Astrocyte (in vitro differentiated cells and primary cell): Measurements from ENCODE around the gene AFF3.

Experiments
- CTCF ChIP-seq: IDR thresholded peaks from 2 replicates; pipeline ENCODE4 v1.5.1; 2011; ENCODE audit warnings: low read depth, mild to moderate bottlenecking, inconsistent platforms, low read length, moderate library complexity; ENCODE audit not compliant: insufficient read depth
- EZH2 ChIP-seq: IDR thresholded peaks from 2 replicates; pipeline ENCODE4 v1.6.1; 2012; ENCODE audit warnings: mild to moderate bottlenecking, low read length, inconsistent platforms; ENCODE audit not compliant: insufficient read depth

- TF ChIP-seq CTCF, result no peak
- TF ChIP-seq EZH2, result no peak
Measured at GRCh38 chr2:100178864-100179263, 36.5 kb upstream of the AFF3 start.
